Suprapubic skin (tissue), 4 donors: ENCODE measurements around the gene CIP2A. TPM values are rescaled to one million over a fixed set of nuclear protein-coding genes. Genes with fewer than 3 reads are reported as not detected.

Experiments
- DNase-seq, 2 donors: peaks; one replicate each; pipeline ENCODE4 v3.0.0-alpha.2; 2019; ENCODE audit warnings: low spot score in 2 of 2
- H3K27ac ChIP-seq: fragments of 200-600 bp; sonication (generic); one replicate; pipeline ENCODE4 v1.5.1; 2019
- H3K27me3 ChIP-seq: fragments of 200-600 bp; sonication (generic); one replicate; pipeline ENCODE4 v1.5.1; 2019
- H3K36me3 ChIP-seq: fragments of 200-600 bp; sonication (generic); one replicate; pipeline ENCODE4 v1.5.1; 2019
- H3K4me1 ChIP-seq: fragments of 200-600 bp; sonication (generic); one replicate; pipeline ENCODE4 v1.5.1; 2019
- H3K4me3 ChIP-seq: fragments of 200-600 bp; sonication (generic); one replicate; pipeline ENCODE4 v1.5.1; 2019; ENCODE audit warnings: mild to moderate bottlenecking
- H3K9me3 ChIP-seq: fragments of 200-600 bp; sonication (generic); one replicate; pipeline ENCODE4 v1.5.1; 2019
- CTCF ChIP-seq, 2 donors: fragments of 200-600 bp in 1 of 2; fragments of 450-650 bp in 1 of 2; sonication (generic) in 1 of 2; IDR thresholded peaks; one replicate each; pipeline ENCODE4 v1.5.1; 2016 to 2019; ENCODE audit warnings: antibody characterized with exemption in 2 of 2, mild to moderate bottlenecking in 1 of 2, moderate library complexity in 1 of 2
- EP300 ChIP-seq: sonication (generic); formaldehyde crosslinking; IDR thresholded peaks from one replicate; pipeline ENCODE4 v1.6.1; 2017; ENCODE audit warnings: antibody characterized with exemption
- POLR2A ChIP-seq, 2 donors: fragments of 450-650 bp; IDR thresholded peaks; one replicate each; pipeline ENCODE4 v1.6.1; 2017; ENCODE audit warnings: antibody characterized with exemption in 2 of 2, mild to moderate bottlenecking in 2 of 2, moderate library complexity in 2 of 2
- POLR2AphosphoS5 ChIP-seq, 3 donors: sonication (generic); formaldehyde crosslinking; IDR thresholded peaks; one replicate each; pipeline ENCODE4 v1.6.1; 2017; ENCODE audit warnings: antibody characterized with exemption in 3 of 3
- WGBS: methylation state at CpG from one replicate; pipeline ENCODE4 v1.1.5; 2018; 5-methylcytosine and 5-hydroxymethylcytosine counted together
- total RNA-seq, 4 donors: library from RNA; depleted of rRNA; stranded (reverse); fragments of >200 nt; gene quantifications; one replicate each; pipeline ENCODE4 v1.1.0, GENCODE V29; 2016

Gene CIP2A
- total RNA-seq, 4 donors from 2014 or later, result 1.3 to 6.4 (median 2.0) TPM

- WGBS, result 91% methylated on average over 3 of the region's 3 CpGs
- Histone ChIP-seq H3K4me3 (no peak within 1 kb of the TSS), H3K27ac (no peak within 1 kb of the TSS), H3K4me1 (no peaks in the 10 kb centered on the region), H3K9me3 (no peaks in the 10 kb centered on the region), H3K36me3 (no peaks in the 10 kb centered on the region), H3K27me3 (no peaks in the 10 kb centered on the region)
- no peak for DNase-seq
- no peak for TF ChIP-seq POLR2AphosphoS5 (IDR thresholded peaks at IDR 0.05)
- TF ChIP-seq CTCF (IDR thresholded peaks at IDR 0.05), result no peak
- TF ChIP-seq POLR2A (IDR thresholded peaks at IDR 0.05), result no peak
- no peak for TF ChIP-seq EP300
These were observed 78.7 kb downstream of the CIP2A start, which contains the start of gene MYH15 for GRCh38 chr3:108510496-108510895. Gene MYH15, minus strand, starts transcription at chr3:108510596. Its CDS starts 66 bp downstream, at chr3:108510530.

DNA sequence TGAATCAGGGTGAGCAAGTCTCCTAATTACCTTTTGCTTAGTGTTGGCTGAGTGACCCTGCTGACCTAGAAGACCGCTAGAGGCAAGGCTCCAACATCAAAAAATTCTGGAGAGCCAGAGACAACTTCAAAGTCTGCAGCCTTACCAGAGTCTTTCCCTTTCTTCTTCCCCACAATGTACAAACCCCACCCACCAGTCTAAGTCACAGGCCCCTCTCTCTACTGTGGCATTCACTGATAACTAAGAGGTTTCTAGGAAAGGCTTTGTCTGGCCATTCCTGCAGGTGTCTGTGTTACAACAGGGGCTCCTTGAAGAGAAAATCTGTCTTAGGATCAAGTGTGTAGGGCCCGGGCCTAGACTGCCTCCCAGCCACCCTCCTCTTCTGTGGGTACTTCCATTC is 79.4 kb downstream of the CIP2A start:
- H3K4me1 ChIP-seq, result no peaks in the 10 kb centered on the region
- no peak for TF ChIP-seq EP300
- no peak for TF ChIP-seq CTCF (IDR thresholded peaks at IDR 0.05)
- no peak for TF ChIP-seq POLR2A (IDR thresholded peaks at IDR 0.05)
- TF ChIP-seq POLR2AphosphoS5 (IDR thresholded peaks at IDR 0.05), result no peak
- no peaks in the 10 kb centered on the region for H3K9me3 ChIP-seq
- H3K27ac ChIP-seq, result no peak overlapping the region
- no peaks in the 10 kb centered on the region for H3K27me3 ChIP-seq
- no peaks in the 10 kb centered on the region for H3K36me3 ChIP-seq
- WGBS, result 96% methylated on average over 2 of the region's 2 CpGs
- no peak overlapping the region for H3K4me3 ChIP-seq
- no peak for DNase-seq

GRCh38 chr3:108509263-108509662 is 80.0 kb downstream of the CIP2A start:
- 65% methylated on average over 3 of the region's 3 CpGs for WGBS
- TF ChIP-seq POLR2AphosphoS5 (IDR thresholded peaks at IDR 0.05) (no peak), POLR2A (IDR thresholded peaks at IDR 0.05) (no peak), EP300 (no peak), CTCF (IDR thresholded peaks at IDR 0.05) (no peak)
- H3K4me3 ChIP-seq, result no peak overlapping the region
- no peaks in the 10 kb centered on the region for H3K4me1 ChIP-seq
- no peak for DNase-seq
- H3K27me3 ChIP-seq, result no peaks in the 10 kb centered on the region
- H3K9me3 ChIP-seq, result no peaks in the 10 kb centered on the region
- no peak overlapping the region for H3K27ac ChIP-seq
- H3K36me3 ChIP-seq, result no peaks in the 10 kb centered on the region

GRCh38 chr3:108507902-108508301 is 81.3 kb downstream of the CIP2A start:
- H3K27me3 ChIP-seq, result no peaks in the 10 kb centered on the region
- H3K4me1 ChIP-seq, result no peaks in the 10 kb centered on the region
- DNase-seq, result no peak
- no peak for TF ChIP-seq POLR2AphosphoS5 (IDR thresholded peaks at IDR 0.05)
- no peak for TF ChIP-seq CTCF (IDR thresholded peaks at IDR 0.05)
- TF ChIP-seq EP300, result no peak
- TF ChIP-seq POLR2A (IDR thresholded peaks at IDR 0.05), result no peak
- H3K9me3 ChIP-seq, result no peaks in the 10 kb centered on the region
- H3K27ac ChIP-seq, result no peak overlapping the region
- H3K36me3 ChIP-seq, result no peaks in the 10 kb centered on the region
- no peak overlapping the region for H3K4me3 ChIP-seq

- Histone ChIP-seq H3K27ac (no peak overlapping the region), H3K9me3 (no peaks in the 10 kb centered on the region), H3K4me3 (no peak overlapping the region), H3K36me3 (no peaks in the 10 kb centered on the region), H3K4me1 (no peaks in the 10 kb centered on the region), H3K27me3 (no peaks in the 10 kb centered on the region)
- TF ChIP-seq POLR2A (IDR thresholded peaks at IDR 0.05), result no peak
- no peak for TF ChIP-seq CTCF (IDR thresholded peaks at IDR 0.05)
- TF ChIP-seq POLR2AphosphoS5 (IDR thresholded peaks at IDR 0.05), result no peak
- TF ChIP-seq EP300, result no peak
- WGBS, result 93% methylated on average over 1 of the region's 1 CpG
- no peak for DNase-seq
These were observed 83.4 kb downstream of the CIP2A start for GRCh38 chr3:108505811-108506210.
